Glomerular visceral epithelial cell (primary cell): ENCODE measurements around the gene ASB3.
"Not testable (repeated sequence)": the region's sequence is repeated elsewhere in the genome, so short reads cannot be mapped to it uniquely, and the experiment has no call there.

Source experiments
- DNase-seq: peaks from one replicate; pipeline ENCODE4 v3.0.0-alpha.2; 2016; ENCODE audit errors: extremely low spot score

Gene ASB3, protein sequence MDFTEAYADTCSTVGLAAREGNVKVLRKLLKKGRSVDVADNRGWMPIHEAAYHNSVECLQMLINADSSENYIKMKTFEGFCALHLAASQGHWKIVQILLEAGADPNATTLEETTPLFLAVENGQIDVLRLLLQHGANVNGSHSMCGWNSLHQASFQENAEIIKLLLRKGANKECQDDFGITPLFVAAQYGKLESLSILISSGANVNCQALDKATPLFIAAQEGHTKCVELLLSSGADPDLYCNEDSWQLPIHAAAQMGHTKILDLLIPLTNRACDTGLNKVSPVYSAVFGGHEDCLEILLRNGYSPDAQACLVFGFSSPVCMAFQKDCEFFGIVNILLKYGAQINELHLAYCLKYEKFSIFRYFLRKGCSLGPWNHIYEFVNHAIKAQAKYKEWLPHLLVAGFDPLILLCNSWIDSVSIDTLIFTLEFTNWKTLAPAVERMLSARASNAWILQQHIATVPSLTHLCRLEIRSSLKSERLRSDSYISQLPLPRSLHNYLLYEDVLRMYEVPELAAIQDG

DNA sequence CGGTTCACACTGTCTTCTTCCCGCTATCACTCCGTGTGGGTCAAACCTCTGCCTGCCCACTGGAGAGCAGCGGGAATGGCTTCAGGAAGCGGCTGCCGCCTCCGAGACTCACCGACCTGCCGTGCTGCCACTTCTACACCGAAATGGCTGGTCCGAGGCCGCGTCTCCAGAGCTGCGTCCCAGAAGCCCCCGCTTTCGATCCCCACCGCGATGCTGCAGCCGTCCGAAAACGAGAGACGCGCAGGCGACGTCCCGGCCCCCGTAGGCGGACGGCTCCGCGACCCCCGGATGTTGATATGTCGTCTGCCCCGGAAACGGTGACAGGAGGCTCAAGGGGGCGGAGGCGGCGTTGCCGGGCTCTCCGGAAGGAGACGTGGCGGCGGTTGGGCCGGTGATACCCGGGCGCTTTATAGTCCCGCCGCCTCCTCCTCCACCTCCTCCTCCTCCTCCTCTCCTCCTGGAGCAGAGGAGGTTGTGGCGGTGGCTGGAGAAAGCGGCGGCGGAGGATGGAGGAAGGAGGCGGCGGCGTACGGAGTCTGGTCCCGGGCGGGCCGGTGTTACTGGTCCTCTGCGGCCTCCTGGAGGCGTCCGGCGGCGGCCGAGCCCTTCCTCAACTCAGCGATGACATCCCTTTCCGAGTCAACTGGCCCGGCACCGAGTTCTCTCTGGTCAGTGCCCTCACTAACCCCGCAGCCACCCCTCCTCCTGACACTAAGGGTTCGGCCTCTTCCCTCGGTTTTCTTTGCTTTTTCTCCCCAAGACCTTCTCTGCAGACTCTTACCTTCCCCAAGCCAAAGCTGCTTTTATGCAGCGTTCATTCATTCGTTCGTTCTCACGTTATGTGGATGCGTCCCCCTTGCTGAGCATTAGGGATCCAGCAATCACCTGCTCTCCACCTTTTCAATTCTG is at the start of gene ASB3, which contains the start of gene ERLEC1:
TSS of gene ASB3 (minus strand) at position 249 of the 909 bp plus-strand sequence. CDS start 21,381 bp downstream, outside the sequence.
TSS of gene ERLEC1 (plus strand) at position 340 of the 909 bp plus-strand sequence. CDS start at position 507, 167 bp downstream.
- DNase-seq = peak; percentile 83

- DNase-seq = not testable (repeated sequence)
Measured at GRCh38 chr2:53829980-53830290, 43.2 kb upstream of the ASB3 start.

DNA sequence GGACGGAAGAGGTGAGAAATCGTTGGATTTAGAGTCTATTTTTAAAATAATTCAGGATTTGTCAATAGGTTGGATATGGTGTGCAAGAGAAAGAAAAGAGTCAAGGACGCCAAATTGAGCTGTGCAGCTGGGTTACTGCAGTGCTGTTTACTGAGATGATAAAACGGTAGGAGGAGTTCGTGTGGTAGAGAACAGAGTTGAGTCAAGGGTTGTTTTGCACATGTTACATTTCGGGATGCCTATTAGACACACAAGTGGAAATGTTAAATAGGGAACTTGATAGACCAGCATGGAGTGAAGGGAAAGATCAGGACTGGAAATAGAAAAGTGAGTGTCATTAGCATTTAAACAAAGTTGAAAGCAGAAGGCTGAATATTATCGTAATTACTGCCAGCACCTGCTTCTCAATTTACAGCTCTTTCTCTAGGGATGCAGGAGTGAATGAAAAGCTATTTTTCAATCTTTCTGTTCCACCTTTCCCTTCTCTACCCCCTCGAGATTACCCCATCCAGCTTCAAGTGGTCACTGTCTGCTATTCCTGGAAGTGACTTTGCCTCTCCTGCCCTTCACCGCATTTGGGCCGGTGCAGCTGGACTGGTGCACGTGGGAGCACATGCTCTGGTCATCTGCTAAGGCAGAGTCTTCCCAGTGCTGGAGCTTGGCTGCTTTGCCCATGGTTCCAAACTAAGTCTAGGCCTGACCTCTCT is 42.7 kb upstream of the ASB3 start:
- DNase-seq = no peak

DNA sequence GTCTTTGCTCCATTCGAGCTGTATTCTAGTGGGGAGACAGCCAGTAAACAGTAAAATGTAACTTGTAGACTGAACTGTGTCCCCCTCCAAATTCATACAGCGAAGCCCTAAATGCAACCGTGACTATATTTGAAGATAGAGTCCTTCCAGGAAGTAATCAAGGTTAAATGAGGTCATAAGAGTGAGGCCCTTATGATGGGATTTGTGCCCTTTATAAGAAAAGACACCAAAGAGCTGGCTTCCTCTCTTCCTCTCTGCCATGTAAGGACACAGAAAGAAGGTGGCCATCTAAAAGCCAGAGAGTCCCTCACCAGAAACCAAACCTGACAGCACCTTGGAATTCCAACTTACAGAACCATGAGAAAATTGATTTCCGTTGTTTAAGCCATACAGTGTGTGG is 41.6 kb upstream of the ASB3 start:
- DNase-seq = no peak

DNA sequence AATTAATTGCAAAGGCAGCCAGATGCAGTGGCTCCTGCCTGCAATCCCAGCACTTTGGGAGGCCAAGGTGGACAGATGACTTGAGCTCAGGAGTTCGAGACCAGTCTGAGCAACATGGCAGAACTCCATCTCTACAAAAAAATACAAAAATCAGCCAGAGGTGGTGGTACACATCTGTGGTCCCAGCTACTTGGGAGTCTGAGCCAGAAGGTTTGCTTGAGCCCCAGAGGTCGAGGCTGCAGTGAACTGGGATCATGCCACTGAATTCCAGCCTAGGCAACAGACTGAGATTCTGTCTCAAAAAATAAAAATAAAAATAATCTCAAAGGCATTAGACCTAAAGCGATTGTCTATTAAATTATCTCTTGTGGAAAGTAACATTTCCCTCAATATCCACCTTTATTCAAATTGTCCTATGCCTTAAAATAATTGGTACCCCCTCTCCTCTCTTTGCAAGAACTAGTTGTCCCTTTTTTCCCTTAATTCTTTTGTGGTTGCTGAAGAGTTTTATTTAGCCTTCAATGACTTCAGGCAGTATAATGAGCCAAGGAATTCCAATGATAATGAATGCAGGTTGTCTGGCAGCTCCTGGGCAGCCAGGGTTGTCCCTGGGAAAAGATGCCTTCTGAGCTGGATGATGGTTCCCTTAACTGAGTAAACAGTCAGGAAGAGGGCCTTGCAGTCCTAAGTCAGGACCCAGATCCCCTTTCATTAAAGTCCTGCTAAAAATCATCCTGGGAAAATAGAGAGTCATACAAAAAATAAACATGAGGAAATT is 40.8 kb upstream of the ASB3 start:
- no peak for DNase-seq

- DNase-seq = no peak
Measured at GRCh38 chr2:53826587-53827397, 40.0 kb upstream of the ASB3 start.

DNA sequence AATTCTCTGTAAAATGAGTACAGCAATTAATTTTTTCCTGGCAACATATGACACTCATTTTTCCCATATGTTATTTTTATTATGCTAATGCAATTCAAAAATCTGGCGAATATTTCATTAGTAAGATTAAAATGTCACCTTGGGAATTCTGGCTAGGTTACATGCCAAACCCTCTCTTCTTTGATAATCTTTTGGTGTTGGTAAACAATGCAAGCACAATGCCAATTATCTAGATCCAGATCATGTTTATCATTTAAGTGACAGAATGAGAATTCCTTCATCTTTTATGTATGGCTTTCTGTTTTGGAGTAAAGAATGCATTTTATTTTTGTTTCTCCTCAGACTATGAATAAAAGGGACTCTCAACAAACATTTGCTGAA is 39.3 kb upstream of the ASB3 start:
- no peak for DNase-seq

DNA sequence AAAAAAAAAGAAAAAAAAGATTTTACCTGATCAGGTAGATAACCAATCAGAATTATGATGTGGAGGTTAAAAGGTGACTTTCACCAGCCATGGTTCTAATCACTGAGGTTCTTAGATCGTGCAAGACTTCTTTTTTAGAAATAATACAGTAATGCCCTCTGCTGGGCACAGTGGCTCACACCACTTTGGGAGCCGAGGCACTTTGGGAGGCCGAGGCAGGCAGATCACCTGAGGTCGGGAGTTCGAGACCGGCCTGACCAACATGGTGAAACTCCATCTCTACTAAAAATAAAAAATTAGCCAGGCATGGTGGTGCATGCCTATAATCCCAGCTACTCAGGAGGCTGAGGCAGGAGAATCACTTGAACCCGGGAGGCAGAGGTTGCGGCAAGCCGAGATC is 36.9 kb upstream of the ASB3 start:
- DNase-seq = not testable (repeated sequence)

DNA sequence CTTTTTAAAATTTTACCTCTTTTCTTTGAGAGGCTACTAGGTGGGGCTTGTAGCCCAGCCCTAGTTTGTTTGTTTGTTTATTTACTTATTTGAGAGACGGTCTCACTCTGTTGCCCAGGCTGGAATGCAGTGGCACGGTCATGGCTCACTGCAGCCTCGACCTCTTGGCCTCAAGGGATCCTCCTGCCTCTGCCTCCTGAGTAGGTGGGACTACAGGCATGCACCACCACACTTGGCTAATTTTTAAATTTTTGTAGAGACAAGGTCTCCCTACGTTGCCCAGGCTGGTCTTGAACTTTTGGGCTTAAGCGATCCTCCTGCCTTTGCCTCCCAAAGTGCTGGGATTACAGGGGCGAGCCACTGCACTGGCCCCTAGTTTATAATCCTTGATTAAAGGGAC is 35.1 kb upstream of the ASB3 start:
- DNase-seq = no peak

DNA sequence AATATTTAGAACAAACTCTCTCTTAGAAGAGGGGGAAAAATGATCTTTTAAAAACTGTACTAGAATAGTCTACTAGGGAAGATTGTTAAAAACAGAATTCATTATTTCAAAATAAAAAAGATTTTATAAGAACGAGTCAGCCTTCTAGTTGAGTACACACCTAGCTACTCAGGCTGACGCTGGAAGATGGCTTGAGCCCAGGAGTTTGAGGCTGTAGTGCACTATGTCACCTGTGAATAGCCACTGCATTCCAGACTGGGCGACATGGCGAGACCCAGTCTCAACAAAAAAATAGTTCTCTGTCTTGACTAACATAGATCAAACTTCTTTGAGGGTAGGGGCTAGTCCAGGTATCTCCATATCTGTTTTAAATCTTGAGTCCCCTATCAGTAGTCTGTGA is 34.0 kb upstream of the ASB3 start:
- DNase-seq = peak; percentile 4

DNA sequence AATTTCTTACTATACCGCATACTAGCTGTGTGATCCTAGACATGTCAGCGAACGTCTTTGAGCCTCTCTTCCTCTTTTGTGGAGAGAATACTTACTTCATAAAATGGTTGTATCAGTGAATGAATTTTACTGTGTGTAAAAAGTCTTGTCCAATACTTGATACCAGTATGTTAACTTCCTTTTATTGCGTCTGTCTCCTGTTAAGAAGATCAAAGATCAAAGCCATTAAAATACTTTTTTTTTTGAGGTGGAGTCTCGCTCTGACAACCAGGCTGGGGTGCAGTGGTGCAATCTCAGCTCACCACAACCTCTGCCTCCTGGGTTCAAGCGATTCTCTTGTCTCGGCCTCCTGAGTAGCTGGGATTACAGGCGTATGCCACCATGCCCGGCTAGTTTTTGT is 33.3 kb upstream of the ASB3 start:
- no peak for DNase-seq

- no peak for DNase-seq
Measured at GRCh38 chr2:53819634-53820033, 32.9 kb upstream of the ASB3 start.

- no peak for DNase-seq
Measured at GRCh38 chr2:53818854-53819435, 32.2 kb upstream of the ASB3 start.

DNA sequence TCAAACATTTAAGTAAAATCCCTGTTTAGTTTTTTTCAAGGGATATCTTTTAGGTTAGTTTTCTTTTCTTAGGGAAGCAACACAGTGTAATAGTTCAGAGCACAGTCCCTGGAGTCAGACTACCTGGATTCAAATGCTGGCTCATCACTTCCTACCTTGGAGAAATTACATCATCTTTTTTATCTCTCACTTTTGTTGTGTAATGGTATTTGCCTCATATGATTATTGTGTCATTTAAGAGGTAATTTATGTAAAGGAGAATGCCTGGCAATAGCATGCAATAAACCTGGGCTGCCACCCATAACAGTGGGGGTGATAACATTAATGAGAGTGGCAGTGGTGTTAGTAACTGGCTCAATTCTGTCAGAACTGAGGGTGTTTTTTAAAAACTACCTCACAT is 26.4 kb upstream of the ASB3 start:
- DNase-seq = no peak

- no peak for DNase-seq
Measured at GRCh38 chr2:53811601-53812000, 24.8 kb upstream of the ASB3 start.

DNA sequence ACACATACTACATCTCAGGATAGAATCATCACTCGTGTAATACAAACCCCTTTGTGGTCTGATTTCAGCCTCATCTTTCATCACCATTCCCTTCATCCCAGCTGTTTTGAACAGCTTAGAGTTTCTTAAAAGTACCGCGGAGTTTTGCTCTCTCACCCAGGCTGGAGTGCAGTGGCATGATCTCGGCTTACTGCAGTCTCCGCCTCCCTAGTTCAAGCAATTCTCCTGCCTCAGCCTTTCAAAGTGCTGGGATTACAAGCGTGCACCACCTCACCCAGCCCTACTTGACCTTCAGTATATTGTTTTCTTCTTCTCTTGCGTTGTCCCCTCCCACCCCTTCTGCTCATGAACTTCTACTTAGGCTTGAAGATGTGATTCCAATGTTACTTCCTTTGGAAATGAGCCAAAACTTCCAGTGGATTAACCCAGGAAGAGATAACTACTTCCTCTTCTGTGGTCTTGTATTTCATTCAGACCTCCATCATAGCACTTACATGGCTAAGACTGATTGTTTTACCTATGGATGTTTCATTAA is 15.9 kb upstream of the ASB3 start:
- no peak for DNase-seq

DNA sequence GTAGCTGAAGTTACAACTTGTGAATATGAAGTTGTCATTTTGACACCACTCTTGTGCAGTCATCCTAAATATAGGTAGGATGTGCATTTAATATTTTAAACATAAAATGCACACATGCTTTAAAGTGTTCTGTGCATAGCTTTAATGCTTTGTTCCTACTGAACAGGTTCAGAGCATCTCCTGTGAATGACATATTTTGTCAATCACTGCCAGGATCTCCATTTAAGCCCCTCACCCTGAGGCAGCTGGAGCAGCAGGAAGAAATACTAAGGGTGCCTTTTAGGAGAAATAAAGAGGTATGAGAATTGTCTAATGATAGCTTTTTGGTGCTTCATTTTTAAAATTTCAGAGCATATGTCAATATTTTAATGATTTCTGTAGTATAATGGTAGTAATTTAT is 14.8 kb upstream of the ASB3 start:
- DNase-seq = no peak

DNA sequence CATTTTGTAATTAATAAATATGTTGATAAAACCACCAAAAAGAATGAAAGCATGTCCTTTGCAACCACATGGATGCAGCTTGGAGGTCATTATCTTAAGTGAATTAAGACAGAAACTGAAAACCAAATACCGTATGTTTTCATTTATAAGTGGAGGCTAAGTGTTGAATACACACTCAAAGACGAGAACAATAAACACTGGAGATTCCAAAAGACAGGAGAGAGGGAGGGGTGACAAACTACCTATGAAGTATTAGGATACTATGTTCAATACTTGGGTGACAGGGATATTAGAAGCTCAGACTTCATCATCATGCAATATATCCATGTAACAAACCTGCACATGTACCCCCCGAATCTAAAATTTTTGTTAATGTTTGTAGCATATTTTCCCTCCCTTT is 7.1 kb upstream of the ASB3 start:
- DNase-seq = no peak

GRCh38 chr2:53793261-53793660 is 6.5 kb upstream of the ASB3 start:
- DNase-seq = no peak
